Omental fat pad (tissue), 4 donors: ENCODE results near the gene PTMA. TPM values are rescaled to one million over a fixed set of nuclear protein-coding genes. Genes with fewer than 3 reads are reported as not detected.

Experiments
- ATAC-seq: fragments of 150-250 bp; one replicate; pipeline ENCODE4 v1.9.1; 2016; ENCODE audit warnings: mild to moderate bottlenecking, moderate library complexity; ENCODE audit not compliant: low FRiP score
- DNase-seq: peaks from one replicate; pipeline ENCODE4 v3.0.0-alpha.2; 2019; ENCODE audit warnings: low spot score
- CTCF ChIP-seq, 3 donors: fragments of 450-650 bp; IDR thresholded peaks; one replicate each; pipeline ENCODE4 v1.5.1; 2016 to 2017; ENCODE audit warnings: antibody characterized with exemption in 3 of 3, mild to moderate bottlenecking in 3 of 3, moderate library complexity in 2 of 3
- total RNA-seq, 4 donors: library from RNA; depleted of rRNA; stranded (reverse); fragments of >200 nt; gene quantifications; one replicate each; pipeline ENCODE4 v1.1.0, GENCODE V29; 2016

PTMA gene
- total RNA-seq, 4 donors from 2014 or later = 757 to 1,307 (median 926) TPM

DNA sequence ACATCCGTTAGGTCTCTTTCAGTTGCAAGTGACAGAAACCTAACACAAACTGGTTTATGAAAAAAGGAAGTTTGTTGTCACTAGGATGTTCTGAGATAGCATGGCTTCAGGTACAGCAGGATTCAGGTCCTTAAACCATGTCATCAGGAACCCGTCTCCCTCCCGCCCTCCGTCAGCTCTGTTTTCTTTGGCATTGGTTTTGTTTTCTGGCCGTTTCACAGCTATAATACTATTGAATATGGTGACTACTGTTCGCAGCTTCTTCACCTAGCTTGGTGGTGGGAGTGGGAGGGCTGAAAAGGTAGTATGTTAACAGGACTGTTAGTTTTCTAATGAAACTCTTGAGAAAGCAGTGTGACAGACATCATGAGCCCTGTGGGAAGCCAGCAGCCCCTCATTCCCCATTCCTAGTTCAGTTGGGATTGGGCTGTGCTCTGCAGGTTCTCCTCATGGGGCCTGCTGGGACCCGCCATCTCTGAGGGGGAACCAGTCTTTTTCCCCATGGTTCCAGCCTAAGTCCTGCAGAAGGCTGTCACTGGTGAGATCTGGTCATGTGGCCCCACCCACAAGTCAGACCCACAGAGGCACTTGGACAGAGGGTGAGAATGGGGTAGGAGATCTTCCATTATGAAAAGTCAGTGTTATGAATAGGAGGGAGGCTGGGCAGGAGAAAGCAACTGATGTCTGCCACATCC lies 12.1 kb downstream of the PTMA start:
- no peak for ATAC-seq

DNA sequence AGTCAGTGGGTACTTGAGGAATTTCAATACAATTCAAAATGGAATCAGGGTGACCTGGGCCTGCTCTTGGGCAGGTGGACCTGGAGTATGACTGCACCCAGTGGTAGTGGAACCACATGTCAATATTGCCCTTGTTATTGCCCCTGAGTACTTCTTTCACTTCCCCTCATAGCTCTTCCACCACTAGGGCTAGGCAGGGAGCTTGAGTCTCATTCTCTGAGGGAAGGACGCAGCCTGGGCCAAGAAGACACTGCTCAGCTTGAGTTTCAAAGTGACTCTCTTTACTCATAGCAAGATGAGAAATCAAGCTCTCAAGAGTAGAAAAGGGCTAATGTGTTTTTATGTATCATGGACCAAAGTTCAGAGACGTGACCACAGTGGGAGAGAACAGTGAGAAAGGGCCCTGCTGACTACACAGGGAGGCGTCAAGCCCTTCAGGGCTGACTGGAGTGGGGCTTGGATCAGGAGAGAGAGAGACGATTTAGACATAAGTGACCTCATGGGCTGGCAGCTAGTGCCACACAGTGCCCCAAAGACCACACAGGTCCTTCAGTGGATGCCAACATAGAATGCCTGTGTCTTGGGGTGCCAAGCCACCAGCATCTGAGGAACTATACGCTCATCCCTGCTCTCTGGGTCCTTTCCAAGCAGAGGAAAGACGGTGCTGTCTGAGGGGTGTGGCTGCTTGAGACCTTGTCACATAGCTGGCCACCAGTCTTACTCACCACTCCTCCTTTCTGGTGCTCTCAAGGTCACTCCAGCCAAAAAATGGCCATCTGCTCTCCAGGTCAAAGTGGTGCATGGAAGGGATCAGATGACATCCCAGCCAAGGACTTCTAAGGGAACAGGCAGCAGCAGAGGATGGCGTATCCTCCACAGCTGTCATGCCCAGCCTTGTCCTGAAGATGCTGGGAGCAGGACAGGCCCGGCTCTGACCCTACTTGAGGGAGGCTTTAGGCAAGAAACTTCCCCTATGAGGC lies 13.0 kb downstream of the PTMA start:
- no peak for TF ChIP-seq CTCF (IDR thresholded peaks at IDR 0.05)
- ATAC-seq (no peak), DNase-seq (no peak)

More for the DNA sequence above, 12.1 kb downstream of the PTMA start:
- no peak for TF ChIP-seq CTCF (IDR thresholded peaks at IDR 0.05)
- no peak for DNase-seq

- no peak for ATAC-seq
- DNase-seq = no peak
- TF ChIP-seq CTCF (IDR thresholded peaks at IDR 0.05) = no peak
Measured at GRCh38 chr2:231722721-231723307, 14.5 kb downstream of the PTMA start.

- no peak for TF ChIP-seq CTCF (IDR thresholded peaks at IDR 0.05)
- DNase-seq = no peak
- ATAC-seq = no peak
Measured at GRCh38 chr2:231725476-231725875, 17.2 kb downstream of the PTMA start.

GRCh38 chr2:231726276-231726675 lies 18.0 kb downstream of the PTMA start:
- no peak for TF ChIP-seq CTCF (IDR thresholded peaks at IDR 0.05)
- ATAC-seq (no peak), DNase-seq (no peak)

GRCh38 chr2:231727621-231728020 lies 19.3 kb downstream of the PTMA start:
- DNase-seq = no peak
- ATAC-seq = no peak
- no peak for TF ChIP-seq CTCF (IDR thresholded peaks at IDR 0.05)
